Kidney epithelial cell (primary cell): Measurements from ENCODE around the gene KRTAP9-1. TPM values are rescaled to one million over a fixed set of nuclear protein-coding genes. Genes with fewer than 3 reads are reported as not detected.
"Not testable (repeated sequence)": the region's sequence is repeated elsewhere in the genome, so short reads cannot be mapped to it uniquely, and the experiment has no call there.

Source experiments
- DNase-seq: peaks from one replicate; pipeline ENCODE4 v3.0.0-alpha.2; 2010; ENCODE audit warnings: low read depth
- H3K27me3 ChIP-seq: 2 replicates; pipeline ENCODE4 v1.6.0; 2011; ENCODE audit warnings: low read length; ENCODE audit not compliant: control insufficient read depth, insufficient read depth
- H3K36me3 ChIP-seq: 2 replicates; pipeline ENCODE4 v1.5.1; 2011; ENCODE audit warnings: low read length; ENCODE audit not compliant: control insufficient read depth, insufficient read depth
- H3K4me3 ChIP-seq: 2 replicates; pipeline ENCODE4 v1.5.1; 2011; ENCODE audit warnings: low read depth, mild to moderate bottlenecking, control low read depth, low read length
- CTCF ChIP-seq: IDR thresholded peaks from 2 replicates; pipeline ENCODE4 v1.5.1; 2011; ENCODE audit warnings: mild to moderate bottlenecking, moderate library complexity, low read length, control low read depth, inconsistent platforms; ENCODE audit not compliant: insufficient read depth, poor library complexity, severe bottlenecking
- total RNA-seq: library from RNA; depleted of rRNA; stranded (reverse); fragments of >200 nt; gene quantifications from 2 replicates; pipeline ENCODE4 v1.2.3, GENCODE V29; 2015

KRTAP9-1 gene
- not detected in 2 replicates for total RNA-seq

- not testable (repeated sequence) for H3K36me3 ChIP-seq, H3K27me3 ChIP-seq, H3K4me3 ChIP-seq, DNase-seq
Measured at GRCh38 chr17:41189837-41190318, at the start of gene KRTAP9-1. KRTAP9-1 (plus strand) TSS chr17:41189887; CDS start chr17:41189887, 0 bp downstream.

GRCh38 chr17:41140360-41141131 is 49.1 kb upstream of the KRTAP9-1 start, which contains the start of gene KRTAP4-6:
KRTAP4-6 (minus strand) TSS chr17:41140544; CDS start chr17:41140487, 57 bp downstream.
- H3K4me3 ChIP-seq: no peak within 1 kb of the TSS
- TF ChIP-seq CTCF: no peak
- no peaks in the 10 kb centered on the region for H3K27me3 ChIP-seq
- H3K36me3 ChIP-seq: no peaks in the 10 kb centered on the region
- peak; percentile 92 for DNase-seq

GRCh38 chr17:41141361-41141760 is 48.3 kb upstream of the KRTAP9-1 start:
- Histone ChIP-seq H3K36me3 (no peaks in the 10 kb centered on the region), H3K4me3 (no peak overlapping the region), H3K27me3 (no peaks in the 10 kb centered on the region)
- DNase-seq: no peak
- no peak for TF ChIP-seq CTCF

- no peak for DNase-seq
- no peak for TF ChIP-seq CTCF
- no peaks in the 10 kb centered on the region for H3K27me3 ChIP-seq
- H3K36me3 ChIP-seq: no peaks in the 10 kb centered on the region
- no peak overlapping the region for H3K4me3 ChIP-seq
Measured at GRCh38 chr17:41144846-41145245, 44.8 kb upstream of the KRTAP9-1 start.

GRCh38 chr17:41145261-41145660 is 44.4 kb upstream of the KRTAP9-1 start:
- H3K27me3 ChIP-seq: no peaks in the 10 kb centered on the region
- DNase-seq: no peak
- no peaks in the 10 kb centered on the region for H3K36me3 ChIP-seq
- no peak for TF ChIP-seq CTCF
- H3K4me3 ChIP-seq: no peak overlapping the region

- TF ChIP-seq CTCF: no peak
- Histone ChIP-seq H3K4me3 (no peak overlapping the region), H3K36me3 (no peaks in the 10 kb centered on the region), H3K27me3 (no peaks in the 10 kb centered on the region)
- no peak for DNase-seq
Measured at GRCh38 chr17:41147531-41148204, 42.0 kb upstream of the KRTAP9-1 start.

- not testable (repeated sequence) for H3K4me3 ChIP-seq, DNase-seq, H3K27me3 ChIP-seq, H3K36me3 ChIP-seq
Measured at GRCh38 chr17:41148971-41149651, 40.6 kb upstream of the KRTAP9-1 start.
